Ovary (tissue), 3 donors: ENCODE data around the gene SINHCAF.

Experiments used
- CTCF ChIP-seq, 3 donors: fragments of 450-650 bp in 2 of 3; fragments of 200-600 bp in 1 of 3; IDR thresholded peaks; one replicate each; pipeline versions ENCODE4 v1.5.1 to v1.8.0; 2016 to 2022; ENCODE audit warnings: antibody characterized with exemption in 3 of 3, mild to moderate bottlenecking in 1 of 3
- EP300 ChIP-seq: sonication (generic); formaldehyde crosslinking; IDR thresholded peaks from one replicate; pipeline ENCODE4 v1.6.1; 2017; ENCODE audit warnings: antibody characterized with exemption
- POLR2A ChIP-seq: fragments of 450-650 bp; IDR thresholded peaks from one replicate; pipeline ENCODE4 v1.6.1; 2017; ENCODE audit warnings: antibody characterized with exemption, mild to moderate bottlenecking, moderate library complexity
- donor health status: DM: no; HTN: no; CAD: no.

GRCh38 chr12:31289441-31289840 lies 36.5 kb downstream of the SINHCAF start:
- TF ChIP-seq CTCF (IDR thresholded peaks at IDR 0.05): no peak
- TF ChIP-seq EP300: no peak
- TF ChIP-seq POLR2A: no peak
